Heart right ventricle (tissue), 16 donors: ENCODE data around the gene G0S2. TPM values are rescaled to one million over a fixed set of nuclear protein-coding genes. Genes with fewer than 3 reads are reported as not detected.
A peak's percentile ranks its signal among the peaks of the same experiment; 100 is the strongest.
"Not testable (repeated sequence)": the region's sequence is repeated elsewhere in the genome, so short reads cannot be mapped to it uniquely, and the experiment has no call there.

ENCODE experiments used
- ATAC-seq, 8 donors: fragments of 200-7000 bp; cut with Tn5 transposase; one replicate each; pipeline ENCODE4 v1.9.1; 2020; ENCODE audit warnings: mild to moderate bottlenecking in 8 of 8, moderate library complexity in 8 of 8, moderate number of reproducible peaks in 1 of 8
- DNase-seq, 2 donors: peaks; one replicate each; pipeline ENCODE4 v3.0.0-alpha.2; 2020
- H3K27ac ChIP-seq, 10 donors: fragments of 200-600 bp; sonication (generic) in 2 of 10; one replicate each; pipeline versions ENCODE4 v1.5.0 to v1.8.0; 2020 to 2022; ENCODE audit warnings: mild to moderate bottlenecking in 3 of 10
- H3K27me3 ChIP-seq, 7 donors: fragments of 200-600 bp; one replicate each; pipeline ENCODE4 v1.8.0; 2021 to 2022; ENCODE audit warnings: mild to moderate bottlenecking in 2 of 7
- H3K36me3 ChIP-seq, 9 donors: fragments of 200-600 bp; sonication (generic) in 1 of 9; one replicate each; pipeline versions ENCODE4 v1.5.0 to v1.8.0; 2020 to 2022; ENCODE audit warnings: mild to moderate bottlenecking in 2 of 9
- H3K4me1 ChIP-seq, 9 donors: fragments of 200-600 bp; sonication (generic) in 1 of 9; one replicate each; pipeline versions ENCODE4 v1.5.0 to v1.8.0; 2020 to 2022; ENCODE audit warnings: mild to moderate bottlenecking in 4 of 9
- H3K4me3 ChIP-seq, 10 donors: fragments of 200-600 bp; sonication (generic) in 2 of 10; one replicate each; pipeline versions ENCODE4 v1.5.0 to v1.8.0; 2020 to 2022; ENCODE audit warnings: mild to moderate bottlenecking in 7 of 10, moderate library complexity in 2 of 10
- H3K9me3 ChIP-seq, 11 donors: fragments of 200-600 bp in 10 of 11; sonication (generic) in 2 of 11; one replicate each; pipeline versions ENCODE4 v1.5.0 to v1.8.0; 2013 to 2022; ENCODE audit warnings: mild to moderate bottlenecking in 2 of 11, control low read depth in 1 of 11, moderate library complexity in 1 of 11
- CTCF ChIP-seq, 9 donors: fragments of 200-600 bp; sonication (generic) in 2 of 9; IDR thresholded peaks; one replicate each; pipeline versions ENCODE4 v1.5.0 to v1.8.0; 2021 to 2022; ENCODE audit warnings: antibody characterized with exemption in 9 of 9, mild to moderate bottlenecking in 5 of 9, moderate library complexity in 1 of 9
- WGBS, 2 donors: extraction: QIAGEN DNeasy Blood & Tissue Kit; methylation state at CpG; one replicate each; pipeline ENCODE4 v1.1.7; 2013; ENCODE audit warnings: inconsistent platforms in 1 of 2; 5-methylcytosine and 5-hydroxymethylcytosine counted together
- intact Hi-C, 10 donors: fragments of 100-400 bp; cut with DNase I; formaldehyde crosslinking; loops; one replicate each; pipeline versions ENCODE4 v1.11.1 to v1.14.2; 2022
- polyA plus RNA-seq, 2 donors: library from polyadenylated mRNA; stranded (reverse); fragments of 200-250 nt; gene quantifications; one replicate each; pipeline ENCODE4 v1.2.3, GENCODE V29; 2013
- total RNA-seq, 10 donors: library from RNA; stranded (reverse); fragmentation: NEBNext Ultra II Directional in 3 of 10; extraction: Animal tissue kit (Norgen Biotek cat#: 25700) in 3 of 10; gene quantifications; one replicate each; pipeline versions ENCODE4 v1.2.1 to v1.2.4, GENCODE V29; 2021 to 2023
- donor health status: Arrhythmogenic right ventricular cardiomyopathy.
- donor health status: ischemic (EF 13 %, LVEDD 7.1; RV severe dilation, severe dysfunction).
- donor health status: healthy with polysubstance abuse.
- donor health status: DM: no; HTN: yes; CAD: no.
- donor health status: DM: no; HTN: no; CAD: no.
- donor health status: ischemic (EF 25% LVEDD 6.9; RV normal size, moderate dysfunction).
- donor health status: ischemic (EF 25% LVEDD 5.7; RV mildly dilated, moderate dysfunction).
- donor health status: healthy.
- donor health status: DM: yes; HTN: yes; CAD: no.
- donor health status: Ischemic cardiomyopathy.
- donor health status: ischemic (EF 35%, LVEDD 5.7; RV mildly dilated, moderate dysfunction).
- donor health status: nonischemic (EF 11% LVEDD 7.7; RV severe dilation, severe dysfunction).
- donor health status: DM: yes; HTN: yes; CAD: no.
- donor health status: PGD.
- donor health status: ischemic (EF 29% LVEDD 5.4; RV normal size, mild dysfunction).
- donor health status: nonischemic (EF 23%, LVEDD 6.1; RV moderate dilation, normal function).

G0S2 gene
- total and polyA plus RNA-seq, 12 donors, result 75.3 to 491 (median 131) TPM

GRCh38 chr1:209696673-209697072, 21.5 kb downstream of the G0S2 start:
- no peak for TF ChIP-seq CTCF (IDR thresholded peaks at IDR 0.05)
- DNase-seq, result no peak
- peaks cover 0 to 23% (median 7%) of the 10 kb centered on the region in 9 donors for H3K4me1 ChIP-seq
- H3K27me3 ChIP-seq, result no peaks in the 10 kb centered on the region
- no peak overlapping the region for H3K4me3 ChIP-seq
- H3K9me3 ChIP-seq, result no peaks in the 10 kb centered on the region
- peak in 1 of 8 donors; percentile 38 for ATAC-seq
- H3K27ac ChIP-seq, result no peak overlapping the region
- no peaks in the 10 kb centered on the region for H3K36me3 ChIP-seq
- intact Hi-C loops, result loop anchor here in 2 of 10 donors (5.0 to 10.0 kb wide), 3 partner anchors 48 to 119 kb away; no protein-coding TSS in a partner anchor

DNA sequence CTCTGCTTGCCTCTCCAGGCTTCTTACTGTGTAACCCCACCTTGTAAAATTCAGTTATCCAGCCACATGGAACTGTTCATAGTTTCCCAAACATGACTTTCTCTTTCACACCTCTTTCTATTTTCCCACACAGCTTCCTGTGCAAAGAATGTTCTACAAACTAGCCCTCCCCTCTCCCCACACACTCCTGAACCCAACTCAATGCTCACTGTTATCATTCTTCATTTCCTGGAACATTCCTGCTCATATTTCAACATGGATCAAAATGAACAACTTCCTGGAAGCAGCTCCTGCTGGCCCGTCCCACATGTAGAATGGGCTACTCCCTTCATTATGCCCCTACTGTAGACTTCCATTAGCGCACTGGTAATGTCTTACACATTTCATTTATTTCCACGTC, 21.9 kb downstream of the G0S2 start:
- peaks cover 0 to 20% (median 7%) of the 10 kb centered on the region in 9 donors for H3K4me1 ChIP-seq
- no peaks in the 10 kb centered on the region for H3K9me3 ChIP-seq
- DNase-seq (no peak), ATAC-seq (peak in 2 of 8 donors; percentile 29 to 41)
- no peaks in the 10 kb centered on the region for H3K27me3 ChIP-seq
- intact Hi-C loops, result loop anchor here in 2 of 10 donors (5.0 to 10.0 kb wide), 3 partner anchors 48 to 120 kb away; no protein-coding TSS in a partner anchor
- H3K36me3 ChIP-seq, result no peaks in the 10 kb centered on the region
- TF ChIP-seq CTCF (IDR thresholded peaks at IDR 0.05), result no peak
- 81% methylated on average over 3 of the region's 3 CpGs for WGBS, 2 donors
- H3K27ac ChIP-seq, result no peak overlapping the region
- H3K4me3 ChIP-seq, result no peak overlapping the region

- H3K36me3 ChIP-seq, H3K9me3 ChIP-seq, ATAC-seq, H3K27me3 ChIP-seq, DNase-seq, H3K4me3 ChIP-seq, H3K27ac ChIP-seq, intact Hi-C loops: not testable (repeated sequence)
- peaks cover 3 to 27% (median 18%) of the 10 kb centered on the region in 9 donors for H3K4me1 ChIP-seq
Measured at GRCh38 chr1:209700686-209701085, 25.5 kb downstream of the G0S2 start.

DNA sequence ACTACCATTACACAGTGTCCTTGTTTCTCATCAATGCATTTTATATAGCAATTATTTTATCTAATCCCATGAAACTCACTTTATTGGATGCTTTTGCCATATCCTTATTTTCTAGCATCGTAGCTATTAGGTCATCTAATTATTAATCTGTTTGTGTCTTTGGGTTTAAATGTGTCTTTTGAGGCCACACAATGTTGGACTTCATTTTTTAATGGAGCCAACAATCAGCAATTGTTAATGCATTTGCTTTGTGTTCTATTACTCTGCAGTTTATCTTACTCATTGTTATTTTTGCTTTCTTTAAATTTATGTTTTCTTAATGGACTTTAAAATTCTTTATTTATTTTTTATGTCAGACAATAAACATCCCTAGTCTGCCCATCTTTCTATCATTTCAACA, 27.6 kb downstream of the G0S2 start:
- intact Hi-C loops, result no loop called here
- Histone ChIP-seq H3K27me3 (no peaks in the 10 kb centered on the region), H3K4me1 (peaks cover 3 to 24% (median 12%) of the 10 kb centered on the region in 9 donors), H3K27ac (no peak overlapping the region), H3K9me3 (no peaks in the 10 kb centered on the region), H3K36me3 (no peaks in the 10 kb centered on the region), H3K4me3 (no peak overlapping the region)
- WGBS, 2 donors, result 72 to 86% methylated on average over 1 of the region's 1 CpG
- ATAC-seq (no peak), DNase-seq (no peak)
- no peak for TF ChIP-seq CTCF (IDR thresholded peaks at IDR 0.05)

- Histone ChIP-seq H3K9me3 (no peaks in the 10 kb centered on the region), H3K4me3 (no peak overlapping the region), H3K4me1 (peaks cover 3 to 24% (median 12%) of the 10 kb centered on the region in 9 donors), H3K27me3 (no peaks in the 10 kb centered on the region), H3K36me3 (no peaks in the 10 kb centered on the region), H3K27ac (no peak overlapping the region)
- DNase-seq, result no peak
- ATAC-seq, result peak in 2 of 8 donors; percentile 6 to 46
- intact Hi-C loops, result no loop called here
- WGBS, 2 donors, result 42 to 53% methylated on average over 6 of the region's 6 CpGs
- no peak for TF ChIP-seq CTCF (IDR thresholded peaks at IDR 0.05)
Measured at GRCh38 chr1:209703834-209704504, 28.8 kb downstream of the G0S2 start.
